ENCODE results near the gene PPBP.

Gene PPBP, protein sequence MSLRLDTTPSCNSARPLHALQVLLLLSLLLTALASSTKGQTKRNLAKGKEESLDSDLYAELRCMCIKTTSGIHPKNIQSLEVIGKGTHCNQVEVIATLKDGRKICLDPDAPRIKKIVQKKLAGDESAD

DNA sequence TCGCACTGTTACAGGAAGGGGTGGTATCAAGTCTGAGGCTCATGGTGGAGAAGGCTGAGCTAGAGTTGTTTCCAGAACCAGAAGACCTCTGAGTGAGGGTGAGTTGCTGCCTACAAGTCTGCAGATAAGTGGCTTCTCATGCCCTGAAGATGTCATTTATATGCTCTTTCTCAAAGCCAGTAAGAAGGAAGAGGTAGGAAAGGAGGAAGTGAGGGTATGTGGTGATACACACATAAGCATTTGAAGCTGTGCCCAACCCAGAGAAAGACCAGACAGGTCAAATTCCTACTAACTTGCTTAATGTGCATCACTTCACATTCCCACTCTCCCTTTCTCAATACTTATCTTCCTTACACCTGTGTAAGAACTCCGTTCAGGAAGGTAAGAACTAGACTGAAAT, at the start of gene PPBP:
PPBP (minus strand) TSS at position 130 of the 400 bp plus-strand sequence; CDS start at position 43, 87 bp downstream.
- DNase-seq, result no peak

DNA sequence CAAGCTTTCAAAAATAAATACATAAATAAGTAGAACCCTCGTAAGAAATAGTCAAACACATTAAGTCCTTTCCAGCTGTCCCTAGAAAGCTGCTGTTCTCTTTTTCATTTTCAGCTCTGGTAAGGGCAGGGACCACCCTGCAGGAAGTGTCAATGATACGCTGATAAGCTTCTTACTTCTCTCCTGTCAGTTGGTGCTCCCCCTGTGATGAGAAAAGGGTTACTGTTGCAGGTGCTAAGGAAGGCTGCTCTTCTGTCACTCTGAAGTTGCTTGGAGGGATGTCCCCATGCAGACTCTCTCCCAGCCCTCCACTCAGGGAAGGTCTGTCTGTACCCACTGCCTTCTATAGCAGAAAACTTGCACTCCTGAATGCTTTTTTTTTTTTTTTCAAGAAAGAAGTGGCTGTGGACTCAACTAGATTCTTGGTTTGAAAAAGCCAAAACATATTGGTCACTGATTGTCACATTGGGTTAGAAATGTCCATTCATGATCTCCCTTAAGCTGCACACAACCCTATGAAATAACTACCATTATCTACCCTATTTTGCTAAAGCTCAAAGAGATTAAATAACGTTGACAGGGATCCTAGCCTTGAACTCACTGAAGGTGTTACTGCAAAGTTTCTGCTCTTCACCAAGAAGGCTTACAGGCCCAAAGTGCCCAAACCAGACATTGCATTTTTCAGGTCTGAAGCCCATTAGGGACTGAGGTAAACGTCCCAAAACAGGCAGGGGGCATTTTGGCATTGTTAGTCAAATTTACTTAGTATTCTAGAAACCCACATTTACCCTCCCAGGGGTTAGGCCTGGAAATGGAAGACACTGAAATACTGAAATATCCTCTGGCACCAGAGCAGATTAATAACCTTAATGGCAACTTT, 49.3 kb upstream of the PPBP start:
- DNase-seq, result peak in 1 of 51 donors; percentile 2

DNA sequence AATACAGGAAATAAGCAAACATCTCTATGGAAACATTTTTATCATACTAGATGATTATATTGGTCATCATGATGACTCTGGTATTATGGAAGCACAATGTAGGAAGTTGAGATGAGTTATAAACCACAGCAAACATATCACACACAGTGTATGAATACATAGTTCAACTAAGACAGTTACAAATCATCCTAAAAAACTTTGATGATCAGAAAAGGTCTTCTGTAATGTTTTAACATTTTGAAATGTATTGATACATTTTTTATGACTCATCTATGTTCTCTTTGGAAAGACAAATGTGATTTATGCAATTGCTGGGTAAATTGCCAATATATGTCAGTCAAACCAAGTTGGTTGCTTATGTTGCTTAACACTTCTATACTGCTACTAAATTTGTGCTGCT, 45.7 kb upstream of the PPBP start:
- DNase-seq, result no peak

DNA sequence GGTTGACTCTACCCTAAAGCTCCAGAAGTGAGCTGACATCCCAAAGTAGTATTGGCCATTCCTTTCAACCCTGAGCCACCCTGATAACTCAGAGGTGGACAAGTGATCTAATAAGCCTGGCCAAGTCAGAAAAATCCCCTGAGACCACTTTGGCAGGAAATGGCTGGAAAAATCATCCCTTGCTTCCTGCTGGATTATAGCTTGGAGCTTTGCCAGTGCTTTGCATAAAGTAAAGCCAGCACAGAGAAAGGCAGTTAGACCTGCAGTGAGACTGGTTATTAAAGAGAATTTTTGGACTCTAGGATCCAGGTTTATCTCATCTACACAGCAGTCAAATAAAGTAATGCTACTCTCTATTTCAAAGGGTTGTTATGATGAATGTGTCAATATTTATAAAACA, 44.1 kb upstream of the PPBP start:
- DNase-seq, result no peak

DNA sequence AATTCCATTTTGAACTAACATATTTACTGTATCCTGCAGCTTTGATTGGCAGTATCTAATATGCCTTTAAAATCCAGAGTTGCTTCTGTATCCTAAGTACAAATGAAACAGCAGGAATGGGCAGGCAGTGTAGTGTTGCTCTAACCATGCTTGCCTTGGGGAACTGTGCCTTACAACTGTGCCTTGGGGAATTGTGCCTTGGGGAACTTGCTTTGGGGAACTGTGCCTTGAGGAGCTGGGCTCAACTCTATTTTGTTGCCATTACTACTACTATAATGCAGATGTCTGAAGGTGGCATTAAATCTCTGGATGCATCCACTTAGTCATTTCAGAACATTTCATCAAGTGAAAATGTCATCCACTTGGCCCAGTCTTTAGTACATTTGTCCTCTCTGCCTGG, 43.6 kb upstream of the PPBP start:
- DNase-seq, result no peak

DNA sequence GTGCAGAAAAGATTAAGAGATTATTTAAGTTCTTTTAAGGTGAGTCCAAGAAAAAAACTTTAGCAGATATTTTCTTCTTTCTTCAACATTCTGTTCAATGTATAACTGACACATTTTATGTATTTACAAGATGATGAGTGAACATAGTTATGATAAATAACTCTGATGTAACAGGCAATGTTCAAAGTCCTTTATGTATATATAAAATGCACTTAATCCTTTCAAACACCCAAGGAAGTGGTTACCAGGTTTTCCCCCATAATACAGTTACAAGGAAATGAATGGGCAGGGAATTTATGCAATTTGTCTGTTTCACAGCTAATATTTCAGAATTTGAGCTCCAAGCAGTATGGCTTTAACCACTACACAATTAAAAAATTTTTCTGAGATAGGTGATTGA, 42.3 kb upstream of the PPBP start:
- no peak for DNase-seq

DNA sequence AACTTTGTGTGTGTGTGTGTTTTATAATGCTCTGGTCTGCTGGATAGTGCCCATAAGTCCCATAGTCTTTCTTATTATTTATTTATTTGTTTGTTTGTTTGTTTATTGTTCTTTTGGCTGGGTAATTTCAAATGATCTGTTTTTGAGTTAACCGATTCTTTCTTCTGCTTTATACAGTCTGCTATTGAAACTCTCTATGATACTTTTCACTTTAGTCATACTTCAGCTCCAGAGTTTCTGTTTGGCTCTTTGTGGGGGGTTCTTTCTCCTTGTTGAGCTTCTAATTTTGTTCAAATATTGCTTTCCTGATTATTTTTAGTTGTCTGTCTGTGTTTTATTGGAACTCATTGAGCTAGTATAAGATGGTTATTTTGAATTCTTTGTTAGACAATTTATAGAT, 40.5 kb upstream of the PPBP start:
- no peak for DNase-seq

DNA sequence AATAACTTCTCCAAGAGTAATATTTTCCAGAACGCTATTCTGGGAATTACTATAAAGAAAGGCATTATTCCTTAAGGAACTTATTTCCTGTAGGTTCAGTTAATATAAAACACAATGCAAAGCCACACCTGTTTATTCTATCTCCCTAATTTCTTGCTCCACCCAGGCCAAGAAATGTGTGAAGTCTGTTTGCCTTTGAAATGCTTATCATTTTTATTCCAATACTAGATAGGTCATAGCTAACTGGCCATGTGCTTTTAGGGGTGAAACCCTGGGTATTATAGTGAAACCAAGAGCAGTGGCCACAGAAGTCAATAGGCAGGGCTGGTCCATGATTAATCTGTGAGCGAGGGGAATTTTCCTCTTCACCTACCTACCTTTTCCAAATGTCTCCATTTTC, 35.7 kb upstream of the PPBP start:
- no peak for DNase-seq

DNA sequence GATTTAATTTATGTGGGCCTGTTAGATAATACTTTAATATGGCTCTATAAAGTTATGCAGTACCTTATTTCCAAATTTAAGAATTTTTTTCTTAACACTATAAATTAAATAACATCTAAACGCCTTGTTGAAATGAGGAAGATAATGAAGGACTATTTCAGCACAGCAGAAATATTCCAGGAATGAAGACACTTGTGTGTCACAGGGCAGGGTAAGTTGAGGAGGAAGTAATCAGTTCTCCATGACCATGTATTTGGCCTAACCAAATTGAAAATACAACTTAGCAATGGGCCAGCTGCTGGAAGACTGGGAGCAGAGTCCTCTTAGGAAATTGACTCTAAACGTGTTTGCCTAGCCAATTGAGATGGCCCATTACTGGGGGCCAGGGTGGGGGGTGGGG, 33.6 kb upstream of the PPBP start:
- DNase-seq, result no peak

DNA sequence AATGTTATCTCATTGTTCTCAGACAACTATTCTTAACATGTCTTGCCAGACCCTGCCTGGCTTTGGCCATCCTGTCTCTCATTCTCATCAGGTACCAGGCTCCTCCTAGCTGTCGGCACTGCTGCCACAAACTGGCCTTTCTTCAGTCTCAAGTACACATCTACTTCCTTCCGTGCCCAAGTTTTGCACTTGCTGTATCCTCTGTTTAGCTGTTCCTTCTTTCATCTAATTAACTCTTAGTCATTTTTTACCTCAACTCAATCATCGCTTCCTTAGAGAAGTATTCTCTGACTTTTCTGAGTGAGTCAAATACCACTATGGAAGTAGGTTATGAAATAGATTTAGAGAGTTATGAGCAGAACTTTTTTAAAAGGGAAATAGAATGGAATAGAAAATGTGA, 30.8 kb upstream of the PPBP start:
- DNase-seq, result peak in 1 of 51 donors; percentile 0

DNA sequence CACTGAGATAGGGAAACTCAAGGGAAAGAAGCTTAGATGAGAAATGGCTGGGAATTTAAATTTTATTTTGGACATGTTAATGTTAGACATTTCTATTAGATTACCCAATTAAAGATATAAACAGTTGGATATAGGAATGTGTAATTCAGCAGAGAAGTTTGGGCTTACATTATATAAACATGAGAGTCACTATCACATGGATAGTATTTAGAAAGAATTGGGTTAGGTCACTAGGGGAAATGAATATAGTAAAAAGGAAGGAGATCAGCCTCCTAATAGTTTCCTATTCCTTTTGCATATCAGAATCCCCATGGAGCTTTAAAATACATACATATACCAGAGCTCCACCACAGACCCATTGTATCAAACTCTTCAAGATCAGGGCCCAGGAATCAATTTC, 30.1 kb upstream of the PPBP start:
- no peak for DNase-seq

DNA sequence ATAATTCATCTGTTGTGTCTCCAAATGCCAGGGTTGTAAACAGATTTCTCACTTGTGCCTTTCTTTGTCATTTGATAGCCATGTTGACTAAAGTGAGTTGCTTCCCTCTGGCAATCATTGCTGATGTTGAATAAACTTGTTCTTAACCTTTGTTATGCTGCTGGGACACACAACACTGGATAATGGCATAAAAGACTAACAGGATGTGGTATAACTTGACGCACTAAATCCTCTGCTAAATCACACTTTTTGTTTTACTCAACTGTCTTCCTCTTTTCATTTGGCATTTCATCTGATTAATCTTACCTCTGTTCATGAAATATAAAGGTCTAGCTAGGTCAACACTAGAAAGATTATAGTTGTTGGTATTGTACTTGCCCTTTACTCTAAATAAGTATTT, 28.1 kb upstream of the PPBP start:
- no peak for DNase-seq

DNA sequence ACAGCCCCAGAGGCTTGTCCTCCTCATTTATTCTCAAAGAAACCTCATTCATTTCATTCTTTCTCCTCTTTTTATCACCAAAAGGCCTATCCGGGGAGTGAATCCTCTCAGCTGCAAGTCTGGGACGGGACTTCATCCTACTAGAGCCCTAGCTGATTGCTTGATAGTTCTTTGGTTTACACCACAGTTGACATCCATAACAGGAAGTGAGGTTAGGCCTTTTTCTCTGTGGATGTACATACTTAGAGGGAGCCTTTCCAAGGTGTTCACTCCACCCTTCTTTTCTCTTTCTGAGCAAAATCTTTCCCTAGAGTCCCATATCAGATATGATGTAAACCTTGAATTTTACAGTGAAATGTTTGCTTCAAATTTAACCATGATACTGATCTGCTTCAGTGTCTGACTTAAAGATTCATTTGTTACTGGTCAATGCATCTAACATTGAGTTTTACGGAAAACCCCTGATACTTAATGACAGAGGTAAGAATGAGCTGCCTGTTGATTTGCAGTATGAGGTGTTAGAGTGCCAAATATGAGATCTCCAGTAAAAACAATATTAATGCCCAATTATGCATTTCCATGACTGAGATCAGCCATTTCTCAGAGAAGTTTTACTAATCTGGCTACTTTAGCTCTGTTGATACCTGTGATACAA, 27.3 kb upstream of the PPBP start:
- no peak for DNase-seq

DNA sequence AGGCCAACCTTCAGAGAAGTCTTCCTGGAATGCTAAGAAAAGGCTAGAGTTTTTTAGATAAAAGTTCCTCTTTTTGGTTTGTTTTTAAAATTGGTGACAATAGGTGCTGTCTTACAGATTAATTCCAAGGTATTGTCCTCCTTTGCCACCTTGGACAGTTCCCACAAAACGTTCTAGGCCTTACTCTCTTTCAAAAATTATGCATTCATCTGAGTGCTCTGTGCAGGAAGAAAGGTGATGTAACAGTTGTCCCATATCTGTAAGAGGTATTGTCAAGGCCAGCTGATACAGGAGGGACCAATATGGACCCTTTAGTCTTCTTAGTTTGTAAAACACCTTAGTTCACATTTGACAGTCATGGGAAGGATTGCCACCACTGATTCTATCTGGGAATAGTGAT, 26.3 kb upstream of the PPBP start:
- DNase-seq, result no peak

DNA sequence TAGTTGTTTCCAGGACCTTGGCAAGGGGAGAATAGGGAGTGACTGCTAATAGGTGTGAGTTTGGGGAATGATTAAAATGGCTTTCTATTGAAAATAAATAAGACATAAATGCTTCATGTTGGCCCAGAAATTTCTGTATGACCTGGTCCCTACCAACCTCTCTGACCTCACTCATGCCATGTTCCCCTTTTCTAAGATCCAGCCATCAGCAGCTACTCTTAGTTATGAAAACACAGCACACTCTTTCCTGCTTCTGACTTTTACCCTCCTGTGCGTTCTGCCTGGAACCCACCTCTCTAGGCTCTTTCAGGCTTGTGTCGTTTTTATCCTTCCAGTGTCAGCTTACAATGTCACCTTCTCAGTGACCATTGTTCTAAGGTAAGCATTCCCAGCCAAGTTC, 25.3 kb upstream of the PPBP start:
- DNase-seq, result no peak

DNA sequence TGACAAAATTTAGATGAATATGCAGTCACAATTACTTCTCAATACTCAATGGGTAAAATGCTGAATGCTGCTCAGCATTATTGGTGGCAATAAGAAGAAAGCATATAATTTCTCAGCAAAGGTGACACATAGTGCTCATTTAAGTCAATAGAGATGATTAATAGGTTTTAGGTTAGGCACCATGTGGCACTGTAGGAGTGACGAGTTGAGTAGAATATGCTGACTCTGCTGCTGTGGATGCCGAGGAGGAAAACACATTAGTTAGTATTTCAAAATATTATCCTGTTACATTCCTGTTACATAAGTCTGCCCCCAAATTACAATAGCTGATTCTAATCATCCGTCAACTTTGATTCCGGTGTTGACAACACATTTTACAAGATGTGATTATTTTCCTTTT, 24.1 kb upstream of the PPBP start:
- no peak for DNase-seq

DNA sequence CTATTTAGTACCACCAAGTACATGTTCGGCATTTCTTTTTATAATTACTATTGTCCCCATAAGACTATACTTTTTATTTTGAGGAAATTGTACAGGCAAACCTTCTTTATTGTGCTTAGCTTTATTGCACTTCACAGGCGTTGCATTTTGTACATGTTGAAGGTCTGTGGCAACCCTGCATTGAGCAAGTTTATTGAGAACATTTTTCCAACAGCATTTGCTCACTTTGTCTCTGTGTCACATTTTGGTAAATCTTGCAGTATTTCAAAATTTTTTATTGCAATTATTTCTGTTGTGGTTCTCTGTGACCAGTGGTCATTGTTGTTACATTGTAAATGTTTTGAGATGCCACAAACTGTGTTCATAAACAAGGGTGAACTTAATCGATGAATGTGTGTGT, 21.3 kb upstream of the PPBP start:
- DNase-seq, result no peak

DNA sequence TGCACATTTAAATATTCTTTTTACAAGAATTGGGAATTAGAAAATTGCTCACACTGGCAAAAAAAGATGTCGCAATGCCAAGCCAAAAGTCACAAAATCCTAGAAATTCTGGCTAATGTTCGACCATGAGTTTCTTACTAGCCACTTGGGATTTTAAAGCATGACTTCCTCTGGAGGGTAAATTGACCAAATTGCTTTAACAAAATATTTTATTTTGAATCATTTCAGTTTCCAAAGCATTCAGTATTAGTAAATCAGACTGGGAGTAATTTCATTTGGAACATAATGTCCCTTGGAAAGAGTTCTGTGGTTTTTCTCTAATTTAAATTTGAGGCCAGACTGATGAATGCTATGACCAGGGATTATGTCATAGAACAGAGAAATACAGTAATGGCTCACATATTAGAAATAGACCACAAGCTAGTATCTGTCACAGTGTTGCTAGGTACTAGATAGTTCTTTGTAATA, 18.1 kb upstream of the PPBP start:
- DNase-seq, result no peak

DNA sequence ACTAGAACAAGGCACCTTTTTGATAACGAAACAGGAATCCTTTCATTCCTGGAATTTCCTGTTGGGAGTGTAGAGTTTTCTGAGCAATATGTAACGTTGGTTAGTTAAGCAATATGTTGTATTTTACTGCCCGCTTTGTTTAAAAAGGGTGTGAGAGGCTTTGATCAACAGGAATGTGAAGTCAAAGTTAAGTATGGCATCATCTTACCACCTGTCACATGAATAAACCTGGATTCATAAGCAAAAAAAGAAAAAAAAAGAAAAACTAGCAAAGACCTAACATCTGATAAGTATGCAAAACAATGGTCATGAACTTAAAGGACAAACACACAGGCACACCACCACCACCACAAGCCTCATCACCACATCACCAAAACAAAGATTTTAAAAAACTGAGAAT, 17.5 kb upstream of the PPBP start:
- no peak for DNase-seq

DNA sequence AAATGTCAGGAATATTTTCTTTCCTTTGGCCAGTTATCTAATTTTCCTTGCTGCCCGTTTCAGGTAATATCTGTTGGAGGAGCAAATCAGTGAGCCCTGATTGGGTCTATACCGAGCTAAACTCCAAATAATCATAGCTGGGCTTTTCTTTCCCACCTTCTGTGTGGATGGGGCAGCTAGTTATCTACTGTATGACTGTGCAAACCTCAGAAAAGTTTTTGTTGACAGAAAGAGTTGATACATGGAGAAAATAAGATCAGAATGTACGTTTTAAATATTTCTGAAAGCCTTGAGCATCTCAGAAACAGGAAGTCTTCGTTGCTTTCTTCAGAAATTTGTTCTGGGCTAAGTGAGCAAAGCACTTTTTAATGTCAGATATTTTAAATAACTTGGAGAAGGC, 16.7 kb upstream of the PPBP start:
- DNase-seq, result no peak

DNA sequence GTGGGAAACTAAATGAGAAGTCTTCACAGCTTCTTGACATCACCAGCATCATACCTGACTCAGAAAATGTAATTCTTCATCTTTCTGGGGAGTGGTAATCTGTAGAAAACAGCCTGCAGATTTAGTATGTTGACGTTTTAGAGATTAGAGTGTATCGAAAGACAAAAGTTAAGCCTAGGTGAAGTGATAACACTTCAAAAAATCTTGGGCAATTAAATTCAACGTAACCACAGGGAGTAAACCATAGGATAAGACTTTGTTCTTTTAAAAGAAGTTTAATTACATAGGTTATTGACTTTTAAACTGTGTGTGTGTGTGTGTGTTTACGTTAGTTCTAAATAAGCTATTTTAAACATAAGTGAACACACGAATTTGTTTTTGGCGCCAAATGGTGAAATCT, 12.3 kb upstream of the PPBP start:
- DNase-seq, result no peak

DNA sequence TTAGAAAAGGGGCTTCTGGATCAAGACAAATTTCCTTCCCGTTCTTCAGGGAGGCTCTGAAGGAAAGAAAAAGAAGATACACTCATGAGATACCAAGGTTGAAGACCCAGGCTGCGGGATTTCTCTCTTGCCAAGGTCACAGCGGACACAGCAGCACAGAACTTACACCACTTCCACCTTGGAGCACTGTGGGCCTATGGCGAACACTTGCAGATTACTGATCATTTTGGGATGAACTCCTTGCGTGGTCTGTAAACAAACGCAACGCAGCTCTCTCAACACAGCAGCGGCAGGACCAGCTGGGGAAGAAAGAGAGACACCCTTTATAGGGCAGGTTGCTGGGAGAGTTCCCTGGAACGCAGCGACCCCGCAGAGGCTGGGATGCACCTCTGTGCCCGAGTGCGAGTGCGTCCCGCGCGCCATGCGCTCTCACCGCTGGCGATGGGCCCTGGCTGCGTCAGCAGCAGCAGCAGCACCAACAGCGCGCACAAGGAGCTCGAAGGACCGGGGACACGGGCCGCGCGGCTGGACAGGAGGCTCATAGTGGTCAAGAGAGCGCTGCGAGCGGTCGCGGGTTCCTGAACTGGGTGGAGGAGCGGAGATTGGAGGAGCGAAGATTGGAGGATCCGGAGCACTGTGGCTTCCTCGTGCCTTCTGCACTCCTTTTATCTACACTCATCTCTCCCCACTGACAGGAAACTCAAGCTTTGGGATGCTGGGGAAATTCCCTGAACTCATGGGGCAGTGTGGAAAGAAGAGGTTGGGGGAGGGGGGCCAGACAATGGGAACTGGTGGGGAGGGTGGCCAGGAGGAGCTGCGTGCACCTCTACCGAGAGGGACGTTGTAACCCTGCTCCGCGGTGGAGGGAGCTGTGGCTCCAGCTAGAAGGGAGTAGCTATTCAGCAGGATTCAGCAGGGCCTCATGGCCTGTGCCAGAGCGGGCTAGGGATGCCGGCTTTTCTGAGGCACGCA, 10.3 kb upstream of the PPBP start, which contains the start of gene CXCL5:
CXCL5 (minus strand) TSS at position 638 of the 972 bp plus-strand sequence; CDS start at position 542, 96 bp downstream.
- peak in 35 of 51 donors; percentile 1 to 58 (median 24) for DNase-seq
